A549 (cell line): ENCODE data around the gene DISC1. TPM values are rescaled to one million over a fixed set of nuclear protein-coding genes. Genes with fewer than 3 reads are reported as not detected.
"Not testable (repeated sequence)": the region's sequence is repeated elsewhere in the genome, so short reads cannot be mapped to it uniquely, and the experiment has no call there.

Source experiments
- ATAC-seq, 2 experiments: fragments of 200-7000 bp in 1 of 2; fragments of >200 bp in 1 of 2; cut with Nextera tagmentation in 1 of 2; cut with Tn5 transposase in 1 of 2; 3 replicates each; pipeline versions ENCODE4 v1.8.0 to v1.9.1; 2018 to 2020; ENCODE audit warnings: mild to moderate bottlenecking in 1 of 2, moderate library complexity in 1 of 2
- CTCF ChIA-PET: fragments of 300-600 bp; sonication (Branson Sonifier 250); formaldehyde crosslinking; extraction: SDS; loops from one replicate; lab custom pipeline; 2021; ENCODE audit warnings: antibody characterized with exemption, inconsistent platforms; lab: Yijun Ruan, JAX
- POLR2A ChIA-PET: fragments of 350-600 bp; formaldehyde crosslinking; extraction: SDS; loops from one replicate; lab custom pipeline; 2021; ENCODE audit warnings: antibody characterized with exemption, inconsistent platforms; lab: Yijun Ruan, JAX
- DNase-seq, 2 experiments: peaks; one replicate each; pipeline versions ENCODE4 v3.0.0 to v3.0.0-alpha.2; 2011 to 2016; ENCODE audit warnings: low read depth in 1 of 2, low spot score in 1 of 2
- FAIRE-seq: peaks from 2 replicates; lab custom pipeline; 2011; peaks lifted over from hg19 to GRCh38; lab: Jason Lieb, UNC
- H3K27ac ChIP-seq, 2 experiments: fragments of >200 bp; sonication (Bioruptor Twin); formaldehyde crosslinking; 3 replicates each; pipeline ENCODE4 v1.5.1; 2016 to 2017
- H3K4me1 ChIP-seq: fragments of >200 bp; sonication (Bioruptor Twin); formaldehyde crosslinking; 3 replicates; pipeline ENCODE4 v1.6.1; 2016
- H3K4me2 ChIP-seq: fragments of >200 bp; sonication (Bioruptor Twin); formaldehyde crosslinking; 3 replicates; pipeline ENCODE4 v1.6.1; 2016
- H3K4me3 ChIP-seq: fragments of >200 bp; sonication (Bioruptor Twin); formaldehyde crosslinking; 3 replicates; pipeline ENCODE4 v1.5.1; 2016
- H3K9me3 ChIP-seq: fragments of >200 bp; sonication (Bioruptor Twin); formaldehyde crosslinking; 3 replicates; pipeline ENCODE4 v1.6.1; 2016
- BHLHE40 ChIP-seq: IDR thresholded peaks from 2 replicates; pipeline ENCODE4 v1.6.1; 2012; ENCODE audit warnings: low read depth, low read length, inconsistent platforms
- CBX8 ChIP-seq: fragments of 200-600 bp; sonication (generic); IDR thresholded peaks from 2 replicates; pipeline ENCODE4 v1.6.1; 2016
- CHD2 ChIP-seq: fragments of 150-350 bp; IDR thresholded peaks from 2 replicates; pipeline ENCODE4 v1.6.1; 2014; ENCODE audit warnings: low read length; ENCODE audit not compliant: partially characterized antibody
- CHD4 ChIP-seq: fragments of 200-600 bp; sonication (generic); IDR thresholded peaks from 2 replicates; pipeline ENCODE4 v1.6.1; 2016; ENCODE audit warnings: antibody characterized with exemption, mild to moderate bottlenecking, borderline replicate concordance
- EHF ChIP-seq: fragments of 250-450 bp; sonication (Bioruptor Pico); IDR thresholded peaks from 2 replicates; pipeline ENCODE4 v1.5.0; 2020; ENCODE audit warnings: mild to moderate bottlenecking
- EHMT2 ChIP-seq: fragments of 200-600 bp; sonication (generic); IDR thresholded peaks from 2 replicates; pipeline ENCODE4 v1.6.1; 2016; ENCODE audit warnings: antibody characterized with exemption, low read depth, mild to moderate bottlenecking, moderate library complexity
- EP300 ChIP-seq, 2 experiments: fragments of >200 bp; sonication (Bioruptor Twin); formaldehyde crosslinking; IDR thresholded peaks; 2 replicates in 1 of 2; 3 replicates in 1 of 2; pipeline ENCODE4 v1.6.1; 2016 to 2017
- ESRRA ChIP-seq: fragments of 150-350 bp; IDR thresholded peaks from 2 replicates; pipeline ENCODE4 v1.6.1; 2014; ENCODE audit warnings: mild to moderate bottlenecking, low read length, borderline replicate concordance
- HEYL ChIP-seq: fragments of 250-450 bp; sonication (Bioruptor Pico); IDR thresholded peaks from 2 replicates; pipeline ENCODE4 v1.8.0; 2021; ENCODE audit warnings: mild to moderate bottlenecking, moderate library complexity
- MAFK ChIP-seq: fragments of 450-650 bp; IDR thresholded peaks from 2 replicates; pipeline ENCODE4 v1.6.1; 2014; ENCODE audit not compliant: partially characterized antibody
- MAX ChIP-seq: IDR thresholded peaks from 2 replicates; pipeline ENCODE4 v1.6.1; 2012
- MAZ ChIP-seq: fragments of 150-350 bp; IDR thresholded peaks from 2 replicates; pipeline ENCODE4 v1.6.1; 2014; ENCODE audit warnings: antibody characterized with exemption, low read depth, low read length, borderline replicate concordance
- MYC ChIP-seq: IDR thresholded peaks from 2 replicates; pipeline ENCODE4 v1.6.1; 2012; ENCODE audit warnings: mild to moderate bottlenecking, inconsistent platforms, low read length, improper control_type of control experiment, borderline replicate concordance
- NPAS2 ChIP-seq: fragments of 250-450 bp; sonication (Bioruptor Pico); IDR thresholded peaks from 2 replicates; pipeline ENCODE4 v1.8.0; 2022; ENCODE audit warnings: mild to moderate bottlenecking, moderate library complexity, borderline replicate concordance
- NR3C1 ChIP-seq: fragments of >200 bp; sonication (Bioruptor Twin); formaldehyde crosslinking; IDR thresholded peaks from 3 replicates; pipeline ENCODE4 v1.6.1; 2017
- POLR2A ChIP-seq: IDR thresholded peaks from 2 replicates; pipeline ENCODE4 v1.6.1; 2012; ENCODE audit warnings: mild to moderate bottlenecking, low read length
- RARB ChIP-seq: fragments of 250-450 bp; sonication (Bioruptor Pico); IDR thresholded peaks from 2 replicates; pipeline ENCODE4 v1.8.0; 2021; ENCODE audit warnings: mild to moderate bottlenecking, moderate library complexity
- REST ChIP-seq: fragments of 200-600 bp; sonication (generic); IDR thresholded peaks from 2 replicates; pipeline ENCODE4 v1.6.1; 2016; ENCODE audit warnings: antibody characterized with exemption, mild to moderate bottlenecking, moderate library complexity
- RFX5 ChIP-seq: fragments of 450-650 bp; IDR thresholded peaks from 2 replicates; pipeline ENCODE4 v1.7.1; 2014; ENCODE audit warnings: antibody characterized with exemption, mild to moderate bottlenecking, moderate library complexity
- RNF2 ChIP-seq: fragments of 200-600 bp; sonication (generic); IDR thresholded peaks from 2 replicates; pipeline ENCODE4 v1.6.1; 2016; ENCODE audit warnings: low read depth, mild to moderate bottlenecking, antibody characterized with exemption, moderate library complexity, borderline replicate concordance
- SREBF2 ChIP-seq: fragments of 450-650 bp; IDR thresholded peaks from 2 replicates; pipeline ENCODE4 v1.6.1; 2014; ENCODE audit warnings: mild to moderate bottlenecking, moderate library complexity
- TP53 ChIP-seq: fragments of 250-450 bp; sonication (Bioruptor Pico); IDR thresholded peaks from 2 replicates; pipeline ENCODE4 v1.5.0; 2021; ENCODE audit warnings: mild to moderate bottlenecking, moderate library complexity
- USF2 ChIP-seq: fragments of 450-650 bp; IDR thresholded peaks from 2 replicates; pipeline ENCODE4 v1.6.1; 2014; ENCODE audit warnings: antibody characterized with exemption
- ZFP36 ChIP-seq: fragments of 450-650 bp; IDR thresholded peaks from 2 replicates; pipeline ENCODE4 v1.6.1; 2014; ENCODE audit warnings: borderline replicate concordance; ENCODE audit not compliant: partially characterized antibody
- WGBS: methylation state at CpG from one replicate; pipeline ENCODE4 v1.1.6; 2017; ENCODE audit errors: missing lambda C conversion rate; 5-methylcytosine and 5-hydroxymethylcytosine counted together
- polyA plus RNA-seq, 4 experiments: library from polyadenylated mRNA; depleted of rRNA in 3 of 4; stranded (reverse); fragments of >200 nt; fragmentation: RNase III in 1 of 4; extraction: RNeasy Plus Mini Kit Qiagen cat#74134 plus additional on column Dnase treatment in 1 of 4; gene quantifications; 2 replicates in 3 of 4; 3 replicates in 1 of 4; pipeline ENCODE4 v1.2.3, GENCODE V29; 2011 to 2017

DISC1 gene
- polyA plus RNA-seq, 2 of the 4 experiments (the other 2 are of a cell fraction) = 0.39 to 0.74 TPM

- TF ChIP-seq REST (no peak), USF2 (no peak), NR3C1 (no peak), CHD2 (no peak), ZFP36 (no peak), MYC (no peak), BHLHE40 (no peak), RARB (CRISPR knock-in tag) (no peak), SREBF2 (no peak), RNF2 (no peak), CHD4 (no peak), EHF (CRISPR knock-in tag) (no peak), TP53 (CRISPR knock-in tag) (no peak), POLR2A (no peak), HEYL (CRISPR knock-in tag) (no peak), NPAS2 (CRISPR knock-in tag) (no peak), MAZ (no peak), RFX5 (no peak)
- H3K4me2 ChIP-seq = no peak overlapping the region
- H3K9me3 ChIP-seq = 0 out of 3 replicates have a peak, but pooled peaks cover 7% of the 10 kb centered on the region
- ATAC-seq (no peak), DNase-seq (no peak), FAIRE-seq (no peak)
- ChIA-PET CTCF (interaction anchor here (1.0 kb wide), 2 partner anchors 34 to 262 kb away, joined by 3 to 4 read pairs; no protein-coding TSS in a partner anchor), POLR2A (no interaction called here)
- no peak overlapping the region for H3K27ac ChIP-seq
- 41% methylated on average over 7 of the region's 7 CpGs for WGBS
- no peaks in the 10 kb centered on the region for H3K4me1 ChIP-seq
- no peak overlapping the region for H3K4me3 ChIP-seq
Observed at GRCh38 chr1:231618609-231619256, 7.9 kb upstream of the DISC1 start.

GRCh38 chr1:231619257-231619634 lies 7.3 kb upstream of the DISC1 start:
- Histone ChIP-seq H3K4me1 (no peaks in the 10 kb centered on the region), H3K9me3 (0 out of 3 replicates have a peak, but pooled peaks cover 4% of the 10 kb centered on the region), H3K4me3 (no peak overlapping the region), H3K27ac (no peak overlapping the region)
- POLR2A ChIA-PET = no interaction called here
- no peak for ATAC-seq
- TF ChIP-seq MAFK = no peak
- no peak for TF ChIP-seq CBX8
- no peak for TF ChIP-seq EP300 (IDR thresholded peaks at IDR 0.05)
- TF ChIP-seq EHMT2 = no peak
- no peak for TF ChIP-seq SREBF2
- TF ChIP-seq ESRRA = no peak
- TF ChIP-seq MAX = no peak
- TF ChIP-seq RNF2 = no peak
- TF ChIP-seq NR3C1 = no peak
- TF ChIP-seq, all 56 proteins: peak for 0
- CTCF ChIA-PET = interaction anchor here (1.0 kb wide), 1 partner anchor 35 kb away, joined by 3 read pairs; no protein-coding TSS in a partner anchor
- DNase-seq = no peak
- no peak overlapping the region for H3K4me2 ChIP-seq
- no peak for FAIRE-seq

GRCh38 chr1:231625042-231625441 lies 1.5 kb upstream of the DISC1 start:
- H3K9me3 ChIP-seq, FAIRE-seq, H3K4me2 ChIP-seq, POLR2A ChIA-PET, H3K4me3 ChIP-seq, DNase-seq, ATAC-seq, H3K27ac ChIP-seq: not testable (repeated sequence)
- CTCF ChIA-PET = interaction anchor here (1.2 to 1.5 kb wide), 2 partner anchors 8 to 19 kb away, joined by 4 to 6 read pairs; no protein-coding TSS in a partner anchor
- 72% methylated on average over 4 of the region's 4 CpGs for WGBS
- peaks cover 22% of the 10 kb centered on the region; the same call in 2 of the 3 replicates for H3K4me1 ChIP-seq
